Measurements from ENCODE around the gene MGMT. TPM values are rescaled to one million over a fixed set of nuclear protein-coding genes. Genes with fewer than 3 reads are reported as not detected.

MGMT gene
- total RNA-seq, 2 donors from 2014 or later = 18.3 to 25.5 TPM

DNA sequence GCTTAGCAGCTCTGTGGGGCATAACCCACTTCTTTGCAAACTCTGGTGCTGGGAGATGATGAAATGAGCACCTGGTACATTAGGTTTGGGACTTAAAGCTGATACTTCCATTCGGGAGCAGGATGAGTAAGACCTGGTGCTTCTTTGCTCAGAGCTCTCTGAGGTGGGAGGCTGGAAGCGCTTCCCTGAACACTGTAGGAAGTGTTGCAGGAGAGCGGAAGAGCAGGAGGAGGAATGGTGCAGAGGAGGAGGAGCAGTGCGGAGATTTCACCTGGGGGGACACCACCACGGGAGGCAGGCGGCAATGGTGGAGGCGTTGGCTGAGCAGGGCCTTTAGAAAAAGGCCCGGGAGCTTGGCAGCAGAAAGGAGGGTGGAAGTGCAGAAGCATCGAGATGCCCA lies 142.5 kb downstream of the MGMT start:
- Histone ChIP-seq H3K9me3 (no peaks in the 10 kb centered on the region), H3K36me3 (no peaks in the 10 kb centered on the region), H3K27me3 (replicated peaks; ENCODE audit: insufficient read depth) (no peaks in the 10 kb centered on the region), H3K4me3 (no peak overlapping the region), H3K4me1 (ENCODE audit: control insufficient read depth in 1 of 2, low read depth in 2 of 2) (no peaks in the 10 kb centered on the region), H3K27ac (no peak overlapping the region)
- ATAC-seq (ENCODE audit: insufficient number of reproducible peaks, low FRiP score, low read depth) (no peak), DNase-seq (ENCODE audit: low spot score) (no peak)
- TF ChIP-seq, protein P1, sequence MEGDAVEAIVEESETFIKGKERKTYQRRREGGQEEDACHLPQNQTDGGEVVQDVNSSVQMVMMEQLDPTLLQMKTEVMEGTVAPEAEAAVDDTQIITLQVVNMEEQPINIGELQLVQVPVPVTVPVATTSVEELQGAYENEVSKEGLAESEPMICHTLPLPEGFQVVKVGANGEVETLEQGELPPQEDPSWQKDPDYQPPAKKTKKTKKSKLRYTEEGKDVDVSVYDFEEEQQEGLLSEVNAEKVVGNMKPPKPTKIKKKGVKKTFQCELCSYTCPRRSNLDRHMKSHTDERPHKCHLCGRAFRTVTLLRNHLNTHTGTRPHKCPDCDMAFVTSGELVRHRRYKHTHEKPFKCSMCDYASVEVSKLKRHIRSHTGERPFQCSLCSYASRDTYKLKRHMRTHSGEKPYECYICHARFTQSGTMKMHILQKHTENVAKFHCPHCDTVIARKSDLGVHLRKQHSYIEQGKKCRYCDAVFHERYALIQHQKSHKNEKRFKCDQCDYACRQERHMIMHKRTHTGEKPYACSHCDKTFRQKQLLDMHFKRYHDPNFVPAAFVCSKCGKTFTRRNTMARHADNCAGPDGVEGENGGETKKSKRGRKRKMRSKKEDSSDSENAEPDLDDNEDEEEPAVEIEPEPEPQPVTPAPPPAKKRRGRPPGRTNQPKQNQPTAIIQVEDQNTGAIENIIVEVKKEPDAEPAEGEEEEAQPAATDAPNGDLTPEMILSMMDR (IDR thresholded peaks at IDR 0.05) = no peak

GRCh38 chr10:129612481-129613109 lies 145.6 kb downstream of the MGMT start:
- TF ChIP-seq, protein P1 (IDR thresholded peaks at IDR 0.05) = no peak
- ATAC-seq (ENCODE audit: insufficient number of reproducible peaks, low FRiP score, low read depth) = no peak
- no peak for DNase-seq (ENCODE audit: low spot score)
- H3K4me3 ChIP-seq = no peak overlapping the region
- H3K27ac ChIP-seq = no peak overlapping the region
- no peaks in the 10 kb centered on the region for H3K27me3 ChIP-seq (replicated peaks; ENCODE audit: insufficient read depth)
- H3K36me3 ChIP-seq = no peaks in the 10 kb centered on the region
- no peaks in the 10 kb centered on the region for H3K9me3 ChIP-seq
- H3K4me1 ChIP-seq (ENCODE audit: control insufficient read depth in 1 of 2, low read depth in 2 of 2) = no peaks in the 10 kb centered on the region

GRCh38 chr10:129613377-129613980 lies 146.4 kb downstream of the MGMT start:
- no peak overlapping the region for H3K4me3 ChIP-seq
- no peaks in the 10 kb centered on the region for H3K9me3 ChIP-seq
- no peaks in the 10 kb centered on the region for H3K4me1 ChIP-seq (ENCODE audit: control insufficient read depth in 1 of 2, low read depth in 2 of 2)
- H3K36me3 ChIP-seq = no peaks in the 10 kb centered on the region
- DNase-seq (ENCODE audit: low spot score) = no peak
- no peak for ATAC-seq (ENCODE audit: insufficient number of reproducible peaks, low FRiP score, low read depth)
- H3K27me3 ChIP-seq (replicated peaks; ENCODE audit: insufficient read depth) = no peaks in the 10 kb centered on the region
- TF ChIP-seq, protein P1 (IDR thresholded peaks at IDR 0.05) = no peak
- H3K27ac ChIP-seq = no peak overlapping the region

DNA sequence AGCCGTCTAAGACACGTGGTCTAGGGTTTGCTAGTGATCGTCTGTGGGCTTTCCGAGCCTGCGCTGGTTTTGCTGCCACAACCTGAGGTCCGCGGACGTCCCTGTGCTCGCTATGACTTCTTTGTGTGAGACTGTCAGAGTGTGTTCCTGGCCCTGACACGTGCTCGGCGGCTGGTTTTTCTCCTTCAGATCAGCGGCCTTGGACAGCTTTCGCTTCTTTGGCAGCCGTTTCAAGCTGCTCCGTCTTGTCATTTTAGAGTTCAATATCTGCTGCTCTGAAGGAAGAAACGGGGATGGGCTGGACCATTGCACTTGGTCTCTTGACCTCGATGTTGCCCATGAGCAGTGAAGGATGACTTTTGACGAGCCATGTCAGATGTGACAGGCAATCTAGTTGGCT lies 147.3 kb downstream of the MGMT start:
- ATAC-seq (ENCODE audit: insufficient number of reproducible peaks, low FRiP score, low read depth) = no peak
- H3K36me3 ChIP-seq = no peaks in the 10 kb centered on the region
- TF ChIP-seq, protein P1 (IDR thresholded peaks at IDR 0.05) = no peak
- H3K27ac ChIP-seq = no peak overlapping the region
- no peak for DNase-seq (ENCODE audit: low spot score)
- no peaks in the 10 kb centered on the region for H3K27me3 ChIP-seq (replicated peaks; ENCODE audit: insufficient read depth)
- no peaks in the 10 kb centered on the region for H3K9me3 ChIP-seq
- H3K4me1 ChIP-seq (ENCODE audit: control insufficient read depth in 1 of 2, low read depth in 2 of 2) = no peaks in the 10 kb centered on the region
- no peak overlapping the region for H3K4me3 ChIP-seq

GRCh38 chr10:129615381-129615780 lies 148.3 kb downstream of the MGMT start:
- TF ChIP-seq, protein P1 (IDR thresholded peaks at IDR 0.05) = no peak
- Histone ChIP-seq H3K36me3 (no peaks in the 10 kb centered on the region), H3K27ac (no peak overlapping the region), H3K27me3 (replicated peaks; ENCODE audit: insufficient read depth) (no peaks in the 10 kb centered on the region), H3K4me3 (no peak overlapping the region), H3K4me1 (ENCODE audit: control insufficient read depth in 1 of 2, low read depth in 2 of 2) (no peaks in the 10 kb centered on the region), H3K9me3 (no peaks in the 10 kb centered on the region)
- ATAC-seq (ENCODE audit: insufficient number of reproducible peaks, low FRiP score, low read depth) (no peak), DNase-seq (ENCODE audit: low spot score) (no peak)
